ENCODE measurements around the gene MUC5B. TPM values are rescaled to one million over a fixed set of nuclear protein-coding genes. Genes with fewer than 3 reads are reported as not detected.
"Not testable (repeated sequence)": the region's sequence is repeated elsewhere in the genome, so short reads cannot be mapped to it uniquely, and the experiment has no call there.

The MUC5B gene
- total RNA-seq, 1 experiment from 2014 or later = not detected

DNA sequence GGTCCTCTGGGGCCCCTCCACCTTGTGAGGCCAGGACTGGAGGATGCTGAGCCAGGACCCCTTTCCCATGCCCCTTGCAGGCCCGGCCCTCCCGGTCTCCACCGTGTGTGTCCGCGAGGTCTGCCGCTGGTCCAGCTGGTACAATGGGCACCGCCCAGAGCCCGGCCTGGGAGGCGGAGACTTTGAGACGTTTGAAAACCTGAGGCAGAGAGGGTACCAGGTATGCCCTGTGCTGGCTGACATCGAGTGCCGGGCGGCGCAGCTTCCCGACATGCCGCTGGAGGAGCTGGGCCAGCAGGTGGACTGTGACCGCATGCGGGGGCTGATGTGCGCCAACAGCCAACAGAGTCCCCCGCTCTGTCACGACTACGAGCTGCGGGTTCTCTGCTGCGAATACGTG lies 17.9 kb downstream of the MUC5B start:
- no peak for TF ChIP-seq CTCF (IDR thresholded peaks at IDR 0.05; ENCODE audit: unreplicated experiment)
- no peaks in the 10 kb centered on the region for H3K27me3 Mint-ChIP-seq (ENCODE audit: insufficient read depth, unreplicated experiment)
- POLR2A ChIA-PET = no interaction called here
- no TSS peak for BruUV-seq (replicated peaks)
- DNase-seq (ENCODE audit: unreplicated experiment) = no peak
- intact Hi-C loops (cut with micrococcal nuclease) = no loop called here
- H3K9me3 Mint-ChIP-seq (ENCODE audit: unreplicated experiment) = no peaks in the 10 kb centered on the region
- no peak overlapping the region for H3K4me3 Mint-ChIP-seq (ENCODE audit: unreplicated experiment)
- no peaks in the 10 kb centered on the region for H3K4me1 Mint-ChIP-seq (ENCODE audit: insufficient read depth, unreplicated experiment)
- no peak overlapping the region for H3K27ac Mint-ChIP-seq (ENCODE audit: low read depth, unreplicated experiment)
- CTCF ChIA-PET = interaction anchor here (0.5 kb wide), 1 partner anchor 38 kb away, joined by 3 read pairs; no protein-coding TSS in a partner anchor
- no peaks in the 10 kb centered on the region for H3K36me3 Mint-ChIP-seq (ENCODE audit: insufficient read depth, unreplicated experiment)

GRCh38 chr11:1241706-1242105 lies 18.8 kb downstream of the MUC5B start:
- intact Hi-C loops (cut with micrococcal nuclease) = no loop called here
- no peaks in the 10 kb centered on the region for H3K36me3 Mint-ChIP-seq (ENCODE audit: insufficient read depth, unreplicated experiment)
- POLR2A ChIA-PET = no interaction called here
- CTCF ChIA-PET = no interaction called here
- no peaks in the 10 kb centered on the region for H3K9me3 Mint-ChIP-seq (ENCODE audit: unreplicated experiment)
- no peak for DNase-seq (ENCODE audit: unreplicated experiment)
- H3K4me3 Mint-ChIP-seq (ENCODE audit: unreplicated experiment) = no peak overlapping the region
- no peak overlapping the region for H3K27ac Mint-ChIP-seq (ENCODE audit: low read depth, unreplicated experiment)
- H3K4me1 Mint-ChIP-seq (ENCODE audit: insufficient read depth, unreplicated experiment) = no peaks in the 10 kb centered on the region
- H3K27me3 Mint-ChIP-seq (ENCODE audit: insufficient read depth, unreplicated experiment) = no peaks in the 10 kb centered on the region
- TF ChIP-seq CTCF (IDR thresholded peaks at IDR 0.05; ENCODE audit: unreplicated experiment) = no peak
- BruUV-seq (replicated peaks) = no TSS peak

DNA sequence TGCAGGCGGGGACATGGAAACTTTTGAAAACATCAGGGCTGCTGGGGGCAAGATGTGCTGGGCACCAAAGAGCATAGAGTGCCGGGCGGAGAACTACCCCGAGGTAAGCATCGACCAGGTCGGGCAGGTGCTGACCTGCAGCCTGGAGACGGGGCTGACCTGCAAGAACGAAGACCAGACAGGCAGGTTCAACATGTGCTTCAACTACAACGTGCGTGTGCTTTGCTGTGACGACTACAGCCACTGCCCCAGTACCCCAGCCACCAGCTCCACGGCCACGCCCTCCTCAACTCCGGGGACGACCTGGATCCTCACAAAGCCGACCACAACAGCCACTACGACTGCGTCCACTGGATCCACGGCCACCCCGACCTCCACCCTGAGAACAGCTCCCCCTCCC lies 19.4 kb downstream of the MUC5B start:
- Mint-ChIP-seq H3K9me3 (ENCODE audit: unreplicated experiment) (no peaks in the 10 kb centered on the region), H3K27ac (ENCODE audit: low read depth, unreplicated experiment) (no peak overlapping the region), H3K27me3 (ENCODE audit: insufficient read depth, unreplicated experiment) (no peaks in the 10 kb centered on the region), H3K4me3 (ENCODE audit: unreplicated experiment) (no peak overlapping the region), H3K36me3 (ENCODE audit: insufficient read depth, unreplicated experiment) (no peaks in the 10 kb centered on the region), H3K4me1 (ENCODE audit: insufficient read depth, unreplicated experiment) (no peaks in the 10 kb centered on the region)
- CTCF ChIA-PET = no interaction called here
- intact Hi-C loops (cut with micrococcal nuclease) = no loop called here
- DNase-seq (ENCODE audit: unreplicated experiment) = no peak
- no peak for TF ChIP-seq CTCF (IDR thresholded peaks at IDR 0.05; ENCODE audit: unreplicated experiment)
- no TSS peak for BruUV-seq (replicated peaks)
- POLR2A ChIA-PET = no interaction called here

DNA sequence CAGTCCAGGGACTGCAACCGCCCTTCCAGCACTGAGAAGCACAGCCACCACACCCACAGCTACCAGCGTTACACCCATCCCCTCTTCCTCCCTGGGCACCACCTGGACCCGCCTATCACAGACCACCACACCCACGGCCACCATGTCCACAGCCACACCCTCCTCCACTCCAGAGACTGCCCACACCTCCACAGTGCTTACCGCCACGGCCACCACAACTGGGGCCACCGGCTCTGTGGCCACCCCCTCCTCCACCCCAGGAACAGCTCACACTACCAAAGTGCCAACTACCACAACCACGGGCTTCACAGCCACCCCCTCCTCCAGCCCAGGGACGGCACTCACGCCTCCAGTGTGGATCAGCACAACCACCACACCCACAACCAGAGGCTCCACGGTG lies 19.9 kb downstream of the MUC5B start:
- H3K9me3 Mint-ChIP-seq (ENCODE audit: unreplicated experiment); H3K4me3 Mint-ChIP-seq (ENCODE audit: unreplicated experiment); DNase-seq (ENCODE audit: unreplicated experiment); BruUV-seq (replicated peaks); H3K27ac Mint-ChIP-seq (ENCODE audit: low read depth, unreplicated experiment); H3K36me3 Mint-ChIP-seq (ENCODE audit: insufficient read depth, unreplicated experiment); POLR2A ChIA-PET; CTCF ChIA-PET; H3K4me1 Mint-ChIP-seq (ENCODE audit: insufficient read depth, unreplicated experiment); H3K27me3 Mint-ChIP-seq (ENCODE audit: insufficient read depth, unreplicated experiment); intact Hi-C loops (cut with micrococcal nuclease): not testable (repeated sequence)

DNA sequence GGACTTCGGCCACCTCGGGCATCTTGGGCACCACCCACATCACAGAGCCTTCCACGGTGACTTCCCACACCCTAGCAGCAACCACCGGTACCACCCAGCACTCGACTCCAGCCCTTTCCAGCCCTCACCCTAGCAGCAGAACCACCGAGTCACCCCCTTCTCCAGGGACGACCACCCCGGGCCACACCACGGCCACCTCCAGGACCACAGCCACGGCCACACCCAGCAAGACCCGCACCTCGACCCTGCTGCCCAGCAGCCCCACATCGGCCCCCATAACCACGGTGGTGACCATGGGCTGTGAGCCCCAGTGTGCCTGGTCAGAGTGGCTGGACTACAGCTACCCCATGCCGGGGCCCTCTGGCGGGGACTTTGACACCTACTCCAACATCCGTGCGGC lies 20.7 kb downstream of the MUC5B start:
- BruUV-seq (replicated peaks); POLR2A ChIA-PET: not testable (repeated sequence)

GRCh38 chr11:1244557-1244956 lies 21.7 kb downstream of the MUC5B start:
- intact Hi-C loops (cut with micrococcal nuclease); POLR2A ChIA-PET; H3K4me3 Mint-ChIP-seq (ENCODE audit: unreplicated experiment); H3K9me3 Mint-ChIP-seq (ENCODE audit: unreplicated experiment); H3K27me3 Mint-ChIP-seq (ENCODE audit: insufficient read depth, unreplicated experiment); H3K36me3 Mint-ChIP-seq (ENCODE audit: insufficient read depth, unreplicated experiment); DNase-seq (ENCODE audit: unreplicated experiment); CTCF ChIA-PET; BruUV-seq (replicated peaks); H3K27ac Mint-ChIP-seq (ENCODE audit: low read depth, unreplicated experiment); H3K4me1 Mint-ChIP-seq (ENCODE audit: insufficient read depth, unreplicated experiment): not testable (repeated sequence)

More for the DNA sequence above, 20.7 kb downstream of the MUC5B start:
- H3K36me3 Mint-ChIP-seq (ENCODE audit: insufficient read depth, unreplicated experiment); CTCF ChIA-PET; intact Hi-C loops (cut with micrococcal nuclease); H3K4me1 Mint-ChIP-seq (ENCODE audit: insufficient read depth, unreplicated experiment); H3K27ac Mint-ChIP-seq (ENCODE audit: low read depth, unreplicated experiment); H3K27me3 Mint-ChIP-seq (ENCODE audit: insufficient read depth, unreplicated experiment); DNase-seq (ENCODE audit: unreplicated experiment); H3K4me3 Mint-ChIP-seq (ENCODE audit: unreplicated experiment); H3K9me3 Mint-ChIP-seq (ENCODE audit: unreplicated experiment): not testable (repeated sequence)

GRCh38 chr11:1245717-1246116 lies 22.9 kb downstream of the MUC5B start:
- H3K36me3 Mint-ChIP-seq (ENCODE audit: insufficient read depth, unreplicated experiment); H3K4me3 Mint-ChIP-seq (ENCODE audit: unreplicated experiment); POLR2A ChIA-PET; CTCF ChIA-PET; H3K27me3 Mint-ChIP-seq (ENCODE audit: insufficient read depth, unreplicated experiment); DNase-seq (ENCODE audit: unreplicated experiment); intact Hi-C loops (cut with micrococcal nuclease); BruUV-seq (replicated peaks); H3K27ac Mint-ChIP-seq (ENCODE audit: low read depth, unreplicated experiment); H3K9me3 Mint-ChIP-seq (ENCODE audit: unreplicated experiment); H3K4me1 Mint-ChIP-seq (ENCODE audit: insufficient read depth, unreplicated experiment): not testable (repeated sequence)

GRCh38 chr11:1246301-1246700 lies 23.4 kb downstream of the MUC5B start:
- H3K27ac Mint-ChIP-seq (ENCODE audit: low read depth, unreplicated experiment); H3K36me3 Mint-ChIP-seq (ENCODE audit: insufficient read depth, unreplicated experiment); CTCF ChIA-PET; BruUV-seq (replicated peaks); DNase-seq (ENCODE audit: unreplicated experiment); intact Hi-C loops (cut with micrococcal nuclease); POLR2A ChIA-PET; H3K4me3 Mint-ChIP-seq (ENCODE audit: unreplicated experiment); H3K27me3 Mint-ChIP-seq (ENCODE audit: insufficient read depth, unreplicated experiment); H3K4me1 Mint-ChIP-seq (ENCODE audit: insufficient read depth, unreplicated experiment); H3K9me3 Mint-ChIP-seq (ENCODE audit: unreplicated experiment): not testable (repeated sequence)

All from MCF 10A (cell line).